BE2C (cell line): ENCODE measurements around the gene TXNRD1.
A peak's percentile ranks its signal among the peaks of the same experiment; 100 is the strongest.

ENCODE experiments used
- DNase-seq: peaks from one replicate; pipeline ENCODE4 v3.0.0-alpha.2; 2020
- H3K27me3 ChIP-seq: fragments of 250-450 bp; sonication (Bioruptor Pico); 2 replicates; pipeline ENCODE4 v1.5.1; 2020; ENCODE audit warnings: mild to moderate bottlenecking
- H3K36me3 ChIP-seq: fragments of 250-450 bp; sonication (Bioruptor Pico); 2 replicates; pipeline ENCODE4 v1.5.1; 2020; ENCODE audit warnings: mild to moderate bottlenecking
- H3K4me1 ChIP-seq: fragments of 250-450 bp; sonication (Bioruptor Pico); 2 replicates; pipeline ENCODE4 v1.5.1; 2020
- H3K4me3 ChIP-seq: 2 replicates; pipeline ENCODE4 v1.5.1; 2011; ENCODE audit warnings: low read depth, low read length
- H3K9me3 ChIP-seq: fragments of 250-450 bp; sonication (Bioruptor Pico); 2 replicates; pipeline ENCODE4 v1.5.1; 2020
- TF ChIP-seq, protein P1 (sequence below): IDR thresholded peaks from 2 replicates; pipeline ENCODE4 v1.5.1; 2012; ENCODE audit warnings: mild to moderate bottlenecking, low read depth, low read length

TXNRD1 gene

DNA sequence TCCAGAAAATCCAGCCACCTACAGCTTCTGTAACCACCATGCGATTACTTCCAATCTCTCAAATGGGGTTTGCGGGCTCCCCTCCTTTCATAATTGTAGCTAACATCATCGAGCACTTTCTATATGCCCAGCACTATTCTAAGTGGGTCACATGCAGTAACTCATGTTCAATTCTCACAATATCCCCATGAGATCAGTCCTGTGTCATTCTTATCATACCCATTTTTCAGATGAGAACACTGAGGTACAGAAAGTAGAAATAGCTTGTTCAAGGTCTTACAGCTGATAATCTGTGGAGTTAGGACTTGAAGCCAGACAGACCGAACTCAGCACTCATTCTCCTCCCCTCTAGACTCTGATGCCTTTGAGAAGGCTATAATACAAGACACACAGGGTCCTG is 162.8 kb downstream of the TXNRD1 start:
- no peaks in the 10 kb centered on the region for H3K9me3 ChIP-seq
- TF ChIP-seq, protein P1, sequence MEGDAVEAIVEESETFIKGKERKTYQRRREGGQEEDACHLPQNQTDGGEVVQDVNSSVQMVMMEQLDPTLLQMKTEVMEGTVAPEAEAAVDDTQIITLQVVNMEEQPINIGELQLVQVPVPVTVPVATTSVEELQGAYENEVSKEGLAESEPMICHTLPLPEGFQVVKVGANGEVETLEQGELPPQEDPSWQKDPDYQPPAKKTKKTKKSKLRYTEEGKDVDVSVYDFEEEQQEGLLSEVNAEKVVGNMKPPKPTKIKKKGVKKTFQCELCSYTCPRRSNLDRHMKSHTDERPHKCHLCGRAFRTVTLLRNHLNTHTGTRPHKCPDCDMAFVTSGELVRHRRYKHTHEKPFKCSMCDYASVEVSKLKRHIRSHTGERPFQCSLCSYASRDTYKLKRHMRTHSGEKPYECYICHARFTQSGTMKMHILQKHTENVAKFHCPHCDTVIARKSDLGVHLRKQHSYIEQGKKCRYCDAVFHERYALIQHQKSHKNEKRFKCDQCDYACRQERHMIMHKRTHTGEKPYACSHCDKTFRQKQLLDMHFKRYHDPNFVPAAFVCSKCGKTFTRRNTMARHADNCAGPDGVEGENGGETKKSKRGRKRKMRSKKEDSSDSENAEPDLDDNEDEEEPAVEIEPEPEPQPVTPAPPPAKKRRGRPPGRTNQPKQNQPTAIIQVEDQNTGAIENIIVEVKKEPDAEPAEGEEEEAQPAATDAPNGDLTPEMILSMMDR = no peak
- no peaks in the 10 kb centered on the region for H3K4me1 ChIP-seq
- no peaks in the 10 kb centered on the region for H3K36me3 ChIP-seq
- no peak for DNase-seq
- H3K27me3 ChIP-seq = no peaks in the 10 kb centered on the region
- no peak overlapping the region for H3K4me3 ChIP-seq

DNA sequence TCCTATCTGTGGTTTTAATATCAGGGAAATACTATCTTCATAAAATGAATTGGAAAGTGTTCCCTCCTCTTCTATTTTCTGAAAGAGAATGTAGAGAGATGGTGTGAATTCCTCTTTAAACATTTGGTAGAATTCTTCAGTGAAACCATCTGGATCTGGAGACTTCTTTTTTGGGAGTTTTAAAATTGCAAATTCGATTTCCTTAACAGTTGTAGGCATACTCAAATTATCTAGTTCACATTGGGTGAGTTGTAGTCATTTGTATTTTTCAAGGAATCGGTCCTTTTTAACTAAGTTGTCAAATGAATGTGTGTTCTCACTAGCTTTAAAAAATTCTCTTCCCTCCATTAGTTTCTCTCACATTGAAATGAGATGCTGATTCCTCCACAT is 165.8 kb downstream of the TXNRD1 start:
- no peaks in the 10 kb centered on the region for H3K36me3 ChIP-seq
- no peaks in the 10 kb centered on the region for H3K27me3 ChIP-seq
- H3K4me3 ChIP-seq = no peak overlapping the region
- no peaks in the 10 kb centered on the region; the same call in 1 of the 2 replicates for H3K9me3 ChIP-seq
- TF ChIP-seq, protein P1 = no peak
- no peaks in the 10 kb centered on the region for H3K4me1 ChIP-seq
- no peak for DNase-seq

DNA sequence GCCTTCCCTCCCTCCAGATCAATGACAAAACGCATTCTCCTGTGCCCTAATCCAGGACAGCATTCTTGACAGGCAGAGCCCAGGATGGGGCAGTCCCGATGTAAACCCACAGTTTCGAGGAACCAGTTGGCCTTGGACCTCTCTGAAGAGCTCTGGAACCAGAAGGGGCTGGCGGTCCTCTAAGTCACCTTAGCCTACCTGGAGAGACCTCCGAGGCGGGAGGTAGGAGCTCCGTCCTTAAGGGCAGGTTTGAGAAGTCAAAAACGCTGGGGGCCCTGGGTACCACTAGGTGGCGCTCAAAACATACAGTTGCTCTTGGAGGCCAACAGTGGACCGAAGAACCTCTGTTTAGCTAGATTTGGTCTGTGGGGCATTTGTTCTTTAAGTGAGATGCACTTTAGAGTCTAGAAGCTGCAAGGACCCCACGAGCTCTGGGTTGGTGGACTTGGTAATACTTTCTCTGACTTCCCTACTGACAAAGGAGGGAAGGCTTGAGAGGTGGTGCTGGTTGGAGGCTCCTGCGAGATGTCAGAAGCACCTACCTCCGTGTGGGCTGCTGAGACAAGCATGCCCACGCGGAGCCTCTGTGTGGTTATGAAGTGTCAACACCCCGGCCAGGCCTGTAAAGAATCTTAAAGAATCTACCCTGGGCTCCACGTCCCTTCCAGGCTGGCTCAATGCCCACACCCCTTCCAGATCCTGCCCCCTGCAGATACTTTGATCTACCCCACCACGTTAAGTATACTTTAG is 166.3 kb downstream of the TXNRD1 start:
- no peaks in the 10 kb centered on the region for H3K27me3 ChIP-seq

DNA sequence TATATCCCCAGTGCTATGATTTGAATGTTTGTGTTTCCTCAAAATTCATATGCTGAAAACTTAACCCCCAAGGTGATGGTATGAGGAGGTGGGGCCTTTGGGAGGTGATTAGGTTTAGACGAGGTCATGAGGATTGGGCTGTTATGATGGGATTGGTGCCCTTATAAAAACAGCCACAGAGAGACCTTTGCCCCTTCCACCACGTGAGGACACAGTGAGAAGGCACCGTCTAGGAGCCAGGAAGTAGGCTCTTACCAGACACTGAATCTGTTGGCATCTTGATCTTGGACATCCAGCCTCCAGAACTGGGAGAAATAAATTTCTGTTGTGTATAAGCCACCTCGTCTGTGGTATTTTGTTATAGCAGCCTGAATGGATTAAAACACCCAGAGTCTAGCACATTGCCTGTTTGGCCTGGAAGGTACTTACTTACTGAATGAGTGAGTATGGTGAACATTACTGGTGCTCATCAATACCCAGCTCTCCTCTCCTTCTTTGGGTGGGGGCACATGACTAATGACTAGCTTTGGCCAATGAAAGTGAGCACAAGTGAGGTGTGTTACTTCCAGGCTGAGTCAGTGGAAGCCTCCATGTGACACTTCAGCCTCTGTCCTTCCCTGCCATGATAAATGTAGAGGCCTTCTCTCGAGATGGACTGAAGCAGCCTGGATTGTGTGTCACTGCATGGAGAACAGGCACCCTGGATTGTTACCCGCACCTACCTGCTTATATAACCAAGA is 168.7 kb downstream of the TXNRD1 start:
- Histone ChIP-seq H3K27me3 (no peaks in the 10 kb centered on the region), H3K9me3 (no peaks in the 10 kb centered on the region; the same call in 1 of the 2 replicates), H3K4me3 (no peak overlapping the region), H3K4me1 (peaks cover 7% of the 10 kb centered on the region), H3K36me3 (no peaks in the 10 kb centered on the region)
- TF ChIP-seq, protein P1 = no peak
- no peak for DNase-seq

More for the DNA sequence above, 166.3 kb downstream of the TXNRD1 start:
- no peaks in the 10 kb centered on the region; the same call in 1 of the 2 replicates for H3K9me3 ChIP-seq
- no peaks in the 10 kb centered on the region for H3K36me3 ChIP-seq
- H3K4me1 ChIP-seq = no peaks in the 10 kb centered on the region
- peak; percentile 78 for DNase-seq
- no peak overlapping the region for H3K4me3 ChIP-seq
- TF ChIP-seq, protein P1 = peak; percentile 99

DNA sequence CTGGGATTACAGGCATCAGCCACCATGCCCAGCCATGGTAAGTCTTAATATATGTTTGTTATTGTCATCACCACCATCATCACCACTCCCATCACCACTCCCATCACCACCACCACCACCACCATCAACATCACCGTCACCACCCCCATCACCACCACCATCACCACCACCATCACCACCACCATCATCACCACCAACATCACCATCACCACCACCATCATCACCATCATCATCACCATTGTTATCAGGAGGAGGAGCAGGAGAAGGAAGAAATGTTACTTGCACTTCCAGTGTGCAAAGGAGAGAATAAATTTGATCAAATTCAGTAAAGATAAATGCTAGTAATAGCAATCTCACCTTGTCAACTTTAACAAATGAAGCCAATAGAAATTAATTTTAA is 169.9 kb downstream of the TXNRD1 start:
- H3K36me3 ChIP-seq = no peaks in the 10 kb centered on the region
- H3K27me3 ChIP-seq = no peaks in the 10 kb centered on the region
- no peak for DNase-seq
- H3K4me1 ChIP-seq = peaks cover 7% of the 10 kb centered on the region
- no peaks in the 10 kb centered on the region; the same call in 1 of the 2 replicates for H3K9me3 ChIP-seq
- TF ChIP-seq, protein P1 = no peak
- H3K4me3 ChIP-seq = no peak overlapping the region

DNA sequence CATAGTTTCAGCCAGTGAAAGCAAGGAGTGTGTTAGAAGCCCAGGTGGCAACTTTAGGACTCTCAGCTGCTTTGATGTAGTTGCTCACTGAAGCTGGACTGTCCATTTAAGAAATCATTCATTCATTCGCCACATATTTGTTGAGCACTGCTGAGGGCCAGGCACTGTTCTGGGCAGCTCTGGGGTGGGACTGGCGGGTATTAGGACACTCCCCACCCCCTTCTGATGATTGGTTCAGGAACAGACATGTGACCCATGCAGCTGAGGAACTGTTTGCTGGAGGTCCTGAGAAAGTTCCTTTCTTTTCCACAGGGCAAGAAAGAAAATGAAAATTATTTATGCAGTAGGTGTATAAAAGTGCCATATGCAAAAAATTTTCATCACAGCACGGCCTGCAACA is 170.9 kb downstream of the TXNRD1 start:
- Histone ChIP-seq H3K27me3 (no peaks in the 10 kb centered on the region), H3K9me3 (no peaks in the 10 kb centered on the region; the same call in 1 of the 2 replicates), H3K4me3 (no peak overlapping the region), H3K36me3 (no peaks in the 10 kb centered on the region), H3K4me1 (peaks cover 7% of the 10 kb centered on the region)
- DNase-seq = no peak
- TF ChIP-seq, protein P1 = no peak
